Brain microvascular endothelial cell (primary cell): ENCODE results near the gene ADAP2.
A peak's percentile ranks its signal among the peaks of the same experiment; 100 is the strongest.

Experiments used
- DNase-seq: peaks from one replicate; pipeline ENCODE4 v3.0.0-alpha.2; 2020
- H3K27ac ChIP-seq: fragments of 250-450 bp; sonication (Bioruptor Pico); 2 replicates; pipeline ENCODE4 v1.5.1; 2020; ENCODE audit warnings: mild to moderate bottlenecking, moderate library complexity
- H3K27me3 ChIP-seq: fragments of 250-450 bp; sonication (Bioruptor Pico); replicated peaks from 2 replicates; pipeline ENCODE4 v1.5.1; 2020; ENCODE audit warnings: mild to moderate bottlenecking
- H3K36me3 ChIP-seq: fragments of 250-450 bp; sonication (Bioruptor Pico); replicated peaks from 2 replicates; pipeline ENCODE4 v1.5.1; 2020; ENCODE audit warnings: mild to moderate bottlenecking
- H3K4me3 ChIP-seq: 2 replicates; pipeline ENCODE4 v1.5.1; 2011; ENCODE audit warnings: low read depth, mild to moderate bottlenecking, control low read depth, low read length, moderate library complexity
- in situ Hi-C: cut with HindIII; loops from 2 replicates; pipeline ENCODE4 v1.10.0; 2017; ENCODE audit warnings: low sequenced_read_pairs, low pct_ligation_motif_present
- TF ChIP-seq, protein P1 (sequence below): IDR thresholded peaks from 2 replicates; pipeline ENCODE4 v1.5.1; 2011; ENCODE audit warnings: low read depth, mild to moderate bottlenecking, moderate library complexity, low read length, control low read depth, inconsistent platforms; ENCODE audit errors: missing control alignments

Gene ADAP2

GRCh38 chr17:30952638-30953393, 31.1 kb downstream of the ADAP2 start:
- H3K36me3 ChIP-seq = no peaks in the 10 kb centered on the region
- no peak overlapping the region for H3K4me3 ChIP-seq
- in situ Hi-C loops = no loop called here
- H3K27ac ChIP-seq = no peak overlapping the region
- TF ChIP-seq, protein P1, sequence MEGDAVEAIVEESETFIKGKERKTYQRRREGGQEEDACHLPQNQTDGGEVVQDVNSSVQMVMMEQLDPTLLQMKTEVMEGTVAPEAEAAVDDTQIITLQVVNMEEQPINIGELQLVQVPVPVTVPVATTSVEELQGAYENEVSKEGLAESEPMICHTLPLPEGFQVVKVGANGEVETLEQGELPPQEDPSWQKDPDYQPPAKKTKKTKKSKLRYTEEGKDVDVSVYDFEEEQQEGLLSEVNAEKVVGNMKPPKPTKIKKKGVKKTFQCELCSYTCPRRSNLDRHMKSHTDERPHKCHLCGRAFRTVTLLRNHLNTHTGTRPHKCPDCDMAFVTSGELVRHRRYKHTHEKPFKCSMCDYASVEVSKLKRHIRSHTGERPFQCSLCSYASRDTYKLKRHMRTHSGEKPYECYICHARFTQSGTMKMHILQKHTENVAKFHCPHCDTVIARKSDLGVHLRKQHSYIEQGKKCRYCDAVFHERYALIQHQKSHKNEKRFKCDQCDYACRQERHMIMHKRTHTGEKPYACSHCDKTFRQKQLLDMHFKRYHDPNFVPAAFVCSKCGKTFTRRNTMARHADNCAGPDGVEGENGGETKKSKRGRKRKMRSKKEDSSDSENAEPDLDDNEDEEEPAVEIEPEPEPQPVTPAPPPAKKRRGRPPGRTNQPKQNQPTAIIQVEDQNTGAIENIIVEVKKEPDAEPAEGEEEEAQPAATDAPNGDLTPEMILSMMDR = no peak
- no peaks in the 10 kb centered on the region for H3K27me3 ChIP-seq
- no peak for DNase-seq

DNA sequence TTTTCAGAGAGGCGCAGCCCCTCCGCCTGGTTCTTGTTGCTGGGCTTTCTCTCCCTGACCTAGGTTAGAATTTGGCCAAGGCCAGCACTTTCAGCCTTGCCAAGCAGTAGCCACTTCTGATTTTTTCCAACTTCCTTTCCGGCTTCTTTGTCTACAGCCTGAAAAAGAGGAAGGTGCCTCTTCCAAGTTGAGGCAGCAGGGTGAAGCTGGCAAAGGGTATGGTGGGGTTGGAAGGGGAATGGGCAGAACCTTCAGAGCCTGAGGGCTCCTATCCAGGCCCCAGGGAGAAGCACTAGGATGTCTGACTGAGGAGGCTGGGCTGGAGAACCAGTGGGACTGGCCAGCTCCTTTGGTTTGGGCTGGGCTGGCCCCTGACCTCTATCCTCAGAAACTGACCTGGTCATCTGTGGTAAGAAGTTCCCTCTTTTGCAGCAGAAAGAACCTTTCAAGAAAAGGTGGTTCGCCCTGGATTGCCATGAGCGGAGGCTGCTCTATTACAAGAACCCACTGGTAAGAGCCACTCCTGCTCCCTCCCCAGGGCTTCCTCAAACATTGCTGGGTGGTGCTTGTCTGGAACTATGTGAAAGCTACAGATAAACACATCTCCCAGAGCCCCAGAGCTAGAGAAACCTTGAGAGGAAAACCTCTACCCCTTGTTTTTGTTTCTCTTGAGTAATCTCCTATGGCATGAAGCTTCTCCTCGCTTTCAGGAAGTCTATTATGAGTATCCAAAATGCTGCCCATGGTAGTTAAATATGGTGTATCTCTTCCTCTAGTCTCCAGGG, 32.5 kb downstream of the ADAP2 start:
- no peak overlapping the region for H3K27ac ChIP-seq
- in situ Hi-C loops = no loop called here
- no peaks in the 10 kb centered on the region for H3K36me3 ChIP-seq

DNA sequence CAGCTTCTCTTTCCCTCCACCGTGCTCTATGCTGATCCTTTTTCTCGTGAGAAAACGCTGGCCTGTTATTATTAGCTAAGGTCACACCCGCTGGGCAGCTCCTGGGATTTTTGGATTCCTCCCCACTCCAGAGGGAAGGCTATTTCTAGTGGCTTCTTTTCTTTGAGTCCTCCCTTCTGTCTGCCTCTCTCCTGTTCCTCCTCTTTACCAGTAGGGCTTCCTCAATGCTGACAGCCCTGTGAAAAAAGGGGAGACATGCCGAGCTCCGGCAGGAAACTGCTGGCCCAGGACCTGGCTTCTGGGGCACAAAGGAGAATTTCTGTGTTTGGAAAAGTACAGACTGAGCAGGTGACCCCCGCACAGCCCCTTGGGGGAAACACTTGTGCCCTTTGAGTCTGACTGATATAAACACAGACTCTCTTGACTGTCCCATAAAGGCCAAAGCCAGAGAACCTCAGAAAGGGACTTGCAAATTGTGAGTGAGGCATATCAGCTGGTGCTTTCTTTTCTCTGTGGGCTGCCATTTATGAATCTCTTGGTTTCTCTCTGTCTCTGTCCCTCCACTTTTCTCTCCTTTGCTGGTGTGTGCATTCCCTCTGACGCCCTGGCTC, 35.1 kb downstream of the ADAP2 start:
- Histone ChIP-seq H3K36me3 (no peaks in the 10 kb centered on the region), H3K27ac (no peak overlapping the region), H3K4me3 (no peak overlapping the region), H3K27me3 (no peaks in the 10 kb centered on the region)
- DNase-seq = no peak
- in situ Hi-C loops = no loop called here
- TF ChIP-seq, protein P1 = peak; percentile 21

More for the DNA sequence above, 32.5 kb downstream of the ADAP2 start:
- no peaks in the 10 kb centered on the region for H3K27me3 ChIP-seq
- TF ChIP-seq, protein P1 = no peak
- peak; percentile 16 for DNase-seq
- no peak overlapping the region for H3K4me3 ChIP-seq

DNA sequence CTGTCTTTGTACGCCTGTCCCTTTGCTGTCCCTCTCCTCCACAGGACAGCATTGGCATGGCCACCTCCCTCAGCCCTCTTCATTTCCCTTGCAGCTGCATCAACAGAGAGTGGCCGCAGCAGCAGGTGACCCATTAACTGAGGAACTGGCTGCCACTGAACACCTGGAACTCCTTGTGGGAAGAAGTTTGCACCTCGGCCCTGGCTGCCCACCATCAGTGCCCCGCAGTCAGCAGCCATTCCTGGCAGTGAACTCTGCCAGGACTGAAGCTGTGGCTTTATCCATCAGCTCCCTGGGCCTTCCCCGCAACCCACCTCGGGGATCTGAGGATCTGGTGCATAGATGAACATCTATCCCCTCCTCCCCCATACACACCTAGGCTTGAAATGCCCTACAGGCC, 36.0 kb downstream of the ADAP2 start:
- TF ChIP-seq, protein P1 = no peak
- Histone ChIP-seq H3K27me3 (no peaks in the 10 kb centered on the region), H3K4me3 (no peak overlapping the region), H3K36me3 (no peaks in the 10 kb centered on the region), H3K27ac (no peak overlapping the region)
- DNase-seq = no peak
- in situ Hi-C loops = no loop called here

GRCh38 chr17:30958187-30958586, 36.4 kb downstream of the ADAP2 start:
- no peaks in the 10 kb centered on the region for H3K36me3 ChIP-seq
- TF ChIP-seq, protein P1 = no peak
- in situ Hi-C loops = no loop called here
- H3K27me3 ChIP-seq = no peaks in the 10 kb centered on the region
- DNase-seq = no peak
- no peak overlapping the region for H3K27ac ChIP-seq
- H3K4me3 ChIP-seq = no peak overlapping the region
